ENCODE results near the gene MGRN1. TPM values are rescaled to one million over a fixed set of nuclear protein-coding genes. Genes with fewer than 3 reads are reported as not detected.

Gene MGRN1
- total and polyA plus RNA-seq, 4 donors = 29.5 to 113 (median 68.9) TPM

- Histone ChIP-seq H3K4me3 (ENCODE audit: low read depth, low read length) (no peak overlapping the region), H3K27ac (ENCODE audit: low read depth, low read length) (no peak overlapping the region), H3K4me1 (ENCODE audit: control insufficient read depth, insufficient read depth, low read length) (peaks cover 27% of the 10 kb centered on the region), H3K27me3 (ENCODE audit: control insufficient read depth, insufficient read depth, low read length) (no peaks in the 10 kb centered on the region), H3K9me3 (ENCODE audit: control insufficient read depth, insufficient read depth, low read length) (no peaks in the 10 kb centered on the region), H3K36me3 (ENCODE audit: control insufficient read depth, insufficient read depth, low read length) (peaks cover 89% of the 10 kb centered on the region)
- no peak for DNase-seq (ENCODE audit: low read depth in 4 of 6, low spot score in 6 of 6)
- WGBS (ENCODE audit: insufficient coverage) = 70% methylated on average over 20 of the region's 20 CpGs
Measured at GRCh38 chr16:4667203-4667963, 42.8 kb downstream of the MGRN1 start.

DNA sequence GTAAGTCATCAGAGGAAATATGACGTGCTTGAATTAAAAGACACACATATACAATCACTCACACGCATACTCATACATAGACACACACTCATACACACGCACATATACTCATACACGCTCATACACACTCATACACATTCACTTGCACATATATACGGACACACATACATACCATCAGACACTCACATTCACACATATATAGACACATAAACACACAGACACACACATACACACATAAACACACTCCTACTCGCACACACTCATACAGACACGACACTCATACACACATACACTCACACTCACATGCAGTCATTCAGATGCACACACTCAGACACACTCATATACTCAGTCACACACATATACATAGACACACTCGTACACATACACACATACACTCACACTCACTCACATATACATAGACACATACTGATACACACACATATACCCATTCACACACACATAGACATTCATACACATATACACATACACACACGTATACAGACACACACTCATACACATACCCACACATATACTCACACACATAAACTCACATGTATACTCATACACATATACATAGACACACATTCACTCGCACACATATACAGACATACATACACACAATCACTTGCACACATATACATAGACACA lies 43.8 kb downstream of the MGRN1 start:
- H3K9me3 ChIP-seq (ENCODE audit: control insufficient read depth, insufficient read depth, low read length) = no peaks in the 10 kb centered on the region
- no peak overlapping the region for H3K27ac ChIP-seq (ENCODE audit: low read depth, low read length)
- H3K36me3 ChIP-seq (ENCODE audit: control insufficient read depth, insufficient read depth, low read length) = peaks cover 92% of the 10 kb centered on the region
- H3K4me1 ChIP-seq (ENCODE audit: control insufficient read depth, insufficient read depth, low read length) = peaks cover 20% of the 10 kb centered on the region
- 97% methylated on average over 10 of the region's 10 CpGs for WGBS (ENCODE audit: insufficient coverage)
- H3K4me3 ChIP-seq (ENCODE audit: low read depth, low read length) = no peak overlapping the region
- H3K27me3 ChIP-seq (ENCODE audit: control insufficient read depth, insufficient read depth, low read length) = no peaks in the 10 kb centered on the region
- no peak for DNase-seq (ENCODE audit: low read depth in 4 of 6, low spot score in 6 of 6)

GRCh38 chr16:4673387-4674046 lies 48.9 kb downstream of the MGRN1 start:
- no peak for DNase-seq (ENCODE audit: low read depth in 4 of 6, low spot score in 6 of 6)
- Histone ChIP-seq H3K4me1 (ENCODE audit: control insufficient read depth, insufficient read depth, low read length) (peaks cover 14% of the 10 kb centered on the region), H3K36me3 (ENCODE audit: control insufficient read depth, insufficient read depth, low read length) (peaks cover 88% of the 10 kb centered on the region)

GRCh38 chr16:4674926-4675530 lies 50.4 kb downstream of the MGRN1 start:
- Histone ChIP-seq H3K27me3 (ENCODE audit: control insufficient read depth, insufficient read depth, low read length) (no peaks in the 10 kb centered on the region), H3K36me3 (ENCODE audit: control insufficient read depth, insufficient read depth, low read length) (peaks cover 93% of the 10 kb centered on the region), H3K4me3 (ENCODE audit: low read depth, low read length) (no peak overlapping the region), H3K27ac (ENCODE audit: low read depth, low read length) (no peak overlapping the region), H3K4me1 (ENCODE audit: control insufficient read depth, insufficient read depth, low read length) (peaks cover 14% of the 10 kb centered on the region), H3K9me3 (ENCODE audit: control insufficient read depth, insufficient read depth, low read length) (no peaks in the 10 kb centered on the region)
- no peak for DNase-seq (ENCODE audit: low read depth in 4 of 6, low spot score in 6 of 6)
- WGBS (ENCODE audit: insufficient coverage) = 100% methylated on average over 2 of the region's 9 CpGs

More at GRCh38 chr16:4673387-4674046, 48.9 kb downstream of the MGRN1 start:
- no peak overlapping the region for H3K4me3 ChIP-seq (ENCODE audit: low read depth, low read length)
- WGBS (ENCODE audit: insufficient coverage) = 80% methylated on average over 28 of the region's 33 CpGs
- H3K9me3 ChIP-seq (ENCODE audit: control insufficient read depth, insufficient read depth, low read length) = no peaks in the 10 kb centered on the region
- no peak overlapping the region for H3K27ac ChIP-seq (ENCODE audit: low read depth, low read length)
- no peaks in the 10 kb centered on the region for H3K27me3 ChIP-seq (ENCODE audit: control insufficient read depth, insufficient read depth, low read length)

DNA sequence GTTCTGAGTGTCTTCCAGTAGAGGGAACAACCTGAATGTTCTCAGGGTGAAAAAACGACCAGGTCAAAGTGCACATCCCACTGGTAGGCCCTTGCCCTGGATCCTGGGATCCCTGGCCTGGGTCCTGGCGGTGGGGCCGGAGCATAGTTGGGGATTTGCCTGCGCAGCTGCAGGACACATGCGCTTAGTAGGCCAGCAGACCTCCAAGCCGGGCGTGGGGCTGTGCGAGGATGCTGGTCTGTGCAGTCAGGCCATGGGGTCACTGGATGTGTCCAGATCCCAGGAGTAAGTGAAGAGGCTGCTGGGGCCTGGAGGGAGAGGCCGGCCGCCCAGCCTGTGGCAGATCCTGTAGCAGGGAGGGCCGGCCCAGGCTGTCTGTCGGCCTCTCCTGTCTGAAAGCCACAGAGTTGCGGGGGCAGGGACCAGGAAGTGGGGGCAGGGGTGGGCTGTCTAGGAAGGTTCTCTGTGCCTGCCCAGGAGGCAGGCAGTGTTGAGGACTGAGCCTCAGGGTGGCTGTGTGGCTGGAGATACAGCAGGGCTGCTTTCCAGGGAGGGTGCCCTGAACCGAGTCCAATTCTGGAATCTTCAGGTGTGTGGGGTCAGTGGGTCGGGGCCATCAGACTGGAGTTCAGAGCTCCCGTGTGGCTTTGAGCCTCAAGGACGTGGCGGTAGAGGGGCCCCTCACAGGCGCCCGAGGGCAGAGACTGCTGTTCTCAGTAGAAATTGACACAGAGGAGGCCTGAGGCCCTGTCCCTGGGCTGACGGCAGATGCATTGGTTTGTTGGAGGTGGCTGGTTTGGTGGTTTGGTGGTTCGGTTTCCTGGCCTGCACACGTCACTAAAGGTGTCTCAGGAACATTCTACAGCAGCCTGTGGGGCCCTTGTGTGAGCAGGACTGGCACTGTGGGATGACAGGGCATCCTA lies 51.5 kb downstream of the MGRN1 start:
- H3K27ac ChIP-seq (ENCODE audit: low read depth, low read length) = no peak overlapping the region
- no peaks in the 10 kb centered on the region for H3K9me3 ChIP-seq (ENCODE audit: control insufficient read depth, insufficient read depth, low read length)
- H3K4me3 ChIP-seq (ENCODE audit: low read depth, low read length) = no peak overlapping the region
- DNase-seq (ENCODE audit: low read depth in 4 of 6, low spot score in 6 of 6) = no peak
- no peaks in the 10 kb centered on the region for H3K27me3 ChIP-seq (ENCODE audit: control insufficient read depth, insufficient read depth, low read length)
- WGBS (ENCODE audit: insufficient coverage) = 83% methylated on average over 23 of the region's 23 CpGs
- peaks cover 93% of the 10 kb centered on the region for H3K36me3 ChIP-seq (ENCODE audit: control insufficient read depth, insufficient read depth, low read length)
- H3K4me1 ChIP-seq (ENCODE audit: control insufficient read depth, insufficient read depth, low read length) = peaks cover 14% of the 10 kb centered on the region

GRCh38 chr16:4676831-4677230 lies 52.2 kb downstream of the MGRN1 start:
- 72% methylated on average over 8 of the region's 11 CpGs for WGBS (ENCODE audit: insufficient coverage)
- H3K27ac ChIP-seq (ENCODE audit: low read depth, low read length) = no peak overlapping the region
- peaks cover 14% of the 10 kb centered on the region for H3K4me1 ChIP-seq (ENCODE audit: control insufficient read depth, insufficient read depth, low read length)
- peaks cover 93% of the 10 kb centered on the region for H3K36me3 ChIP-seq (ENCODE audit: control insufficient read depth, insufficient read depth, low read length)
- DNase-seq (ENCODE audit: low read depth in 4 of 6, low spot score in 6 of 6) = no peak
- H3K27me3 ChIP-seq (ENCODE audit: control insufficient read depth, insufficient read depth, low read length) = no peaks in the 10 kb centered on the region
- H3K4me3 ChIP-seq (ENCODE audit: low read depth, low read length) = no peak overlapping the region
- H3K9me3 ChIP-seq (ENCODE audit: control insufficient read depth, insufficient read depth, low read length) = no peaks in the 10 kb centered on the region

GRCh38 chr16:4677390-4677789 lies 52.8 kb downstream of the MGRN1 start:
- DNase-seq (ENCODE audit: low read depth in 4 of 6, low spot score in 6 of 6) = no peak
- H3K36me3 ChIP-seq (ENCODE audit: control insufficient read depth, insufficient read depth, low read length) = peaks cover 95% of the 10 kb centered on the region
- no peak overlapping the region for H3K27ac ChIP-seq (ENCODE audit: low read depth, low read length)
- H3K9me3 ChIP-seq (ENCODE audit: control insufficient read depth, insufficient read depth, low read length) = no peaks in the 10 kb centered on the region
- H3K4me1 ChIP-seq (ENCODE audit: control insufficient read depth, insufficient read depth, low read length) = peaks cover 14% of the 10 kb centered on the region
- no peak overlapping the region for H3K4me3 ChIP-seq (ENCODE audit: low read depth, low read length)
- 86% methylated on average over 17 of the region's 17 CpGs for WGBS (ENCODE audit: insufficient coverage)
- H3K27me3 ChIP-seq (ENCODE audit: control insufficient read depth, insufficient read depth, low read length) = no peaks in the 10 kb centered on the region

- H3K9me3 ChIP-seq (ENCODE audit: control insufficient read depth, insufficient read depth, low read length) = no peaks in the 10 kb centered on the region
- H3K4me3 ChIP-seq (ENCODE audit: low read depth, low read length) = no peak overlapping the region
- 100% methylated on average over 6 of the region's 9 CpGs for WGBS (ENCODE audit: insufficient coverage)
- no peaks in the 10 kb centered on the region for H3K27me3 ChIP-seq (ENCODE audit: control insufficient read depth, insufficient read depth, low read length)
- H3K36me3 ChIP-seq (ENCODE audit: control insufficient read depth, insufficient read depth, low read length) = peaks cover 96% of the 10 kb centered on the region
- DNase-seq (ENCODE audit: low read depth in 4 of 6, low spot score in 6 of 6) = no peak
- H3K27ac ChIP-seq (ENCODE audit: low read depth, low read length) = no peak overlapping the region
- peaks cover 20% of the 10 kb centered on the region for H3K4me1 ChIP-seq (ENCODE audit: control insufficient read depth, insufficient read depth, low read length)
Measured at GRCh38 chr16:4677994-4678393, 53.4 kb downstream of the MGRN1 start.

- no peak overlapping the region for H3K27ac ChIP-seq (ENCODE audit: low read depth, low read length)
- H3K9me3 ChIP-seq (ENCODE audit: control insufficient read depth, insufficient read depth, low read length) = no peaks in the 10 kb centered on the region
- 96% methylated on average over 5 of the region's 6 CpGs for WGBS (ENCODE audit: insufficient coverage)
- peaks cover 96% of the 10 kb centered on the region for H3K36me3 ChIP-seq (ENCODE audit: control insufficient read depth, insufficient read depth, low read length)
- no peak overlapping the region for H3K4me3 ChIP-seq (ENCODE audit: low read depth, low read length)
- DNase-seq (ENCODE audit: low read depth in 4 of 6, low spot score in 6 of 6) = no peak
- peaks cover 15% of the 10 kb centered on the region for H3K4me1 ChIP-seq (ENCODE audit: control insufficient read depth, insufficient read depth, low read length)
- no peaks in the 10 kb centered on the region for H3K27me3 ChIP-seq (ENCODE audit: control insufficient read depth, insufficient read depth, low read length)
Measured at GRCh38 chr16:4678596-4678995, 54.0 kb downstream of the MGRN1 start.
